ENCODE data around the gene PRELID3B. TPM values are rescaled to one million over a fixed set of nuclear protein-coding genes. Genes with fewer than 3 reads are reported as not detected.

Gene PRELID3B
- total and polyA plus RNA-seq, 2 of the 8 experiments (the other 6 are each of a cell fraction or from before 2014, with no cell fraction given), result 8.1 to 50.5 TPM

DNA sequence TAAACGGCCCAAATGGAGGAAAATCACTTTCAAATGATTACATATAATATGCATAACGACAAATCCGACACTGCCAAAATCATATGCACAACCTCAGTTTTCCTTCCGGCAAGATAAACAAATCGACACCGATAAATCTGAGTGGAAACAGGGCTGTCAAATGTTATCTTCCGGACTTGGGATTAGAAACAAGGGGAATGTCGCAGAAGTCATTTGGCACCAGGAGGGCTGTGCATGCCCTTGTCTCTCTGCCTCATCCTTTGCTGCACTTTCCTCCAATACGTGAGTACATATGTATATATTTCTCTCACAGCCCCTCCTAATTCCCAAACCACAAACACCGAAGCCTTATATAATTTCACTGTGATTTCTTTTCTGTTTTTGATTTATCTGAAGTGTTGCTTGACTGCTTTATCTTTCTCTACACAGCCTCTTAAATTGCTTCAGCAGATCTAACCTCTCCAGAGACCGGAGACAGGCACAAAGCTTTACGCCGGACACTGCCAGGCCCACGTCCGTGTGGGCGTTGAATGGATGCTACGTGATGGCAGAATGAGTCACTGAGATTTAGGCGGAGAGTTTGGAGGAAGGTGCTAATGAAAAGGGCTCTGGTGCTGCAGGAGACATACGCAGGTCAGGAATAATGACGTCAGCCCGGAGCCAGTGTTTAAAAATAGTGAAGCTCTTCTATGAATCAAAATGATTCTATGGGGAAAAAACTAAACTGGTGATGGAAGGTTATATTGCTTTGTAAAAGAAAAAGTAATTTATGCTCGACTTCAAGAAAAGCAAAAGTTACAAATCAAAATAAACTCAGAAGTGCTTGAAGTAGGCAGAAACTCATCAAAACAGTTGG, 21.0 kb upstream of the PRELID3B start (continued):
- TF ChIP-seq CEBPB (IDR thresholded peaks at IDR 0.05; ENCODE audit: low read depth, low read length) (no peak), USF2 (IDR thresholded peaks at IDR 0.05; ENCODE audit: low read length) (no peak), EP300 (IDR thresholded peaks at IDR 0.05; ENCODE audit: borderline replicate concordance in 1 of 2, low read depth in 2 of 2, low read length in 2 of 2) (no peak), KDM1A (IDR thresholded peaks at IDR 0.05; ENCODE audit: borderline replicate concordance, low read length) (no peak), SP4 (IDR thresholded peaks at IDR 0.05; ENCODE audit: low read length) (no peak), POLR2A (IDR thresholded peaks at IDR 0.05; ENCODE audit: control extremely low read depth in 1 of 2, low read depth in 2 of 2, low read length in 2 of 2) (no peak)
